GM18861 (cell line): ENCODE data around the gene F5.
"Not testable (repeated sequence)": the region's sequence is repeated elsewhere in the genome, so short reads cannot be mapped to it uniquely, and the experiment has no call there.

Experiments used
- ATAC-seq: cut with Tn5 transposase; IDR thresholded peaks from one replicate; pipeline ENCODE4 v1.9.1; 2021; ENCODE audit not compliant: unreplicated experiment

F5 gene

GRCh38 chr1:169546087-169546995 lies 39.9 kb downstream of the F5 start:
- ATAC-seq: no peak

- no peak for ATAC-seq
Measured at GRCh38 chr1:169545472-169545871, 40.8 kb downstream of the F5 start.

GRCh38 chr1:169538998-169539871 lies 47.0 kb downstream of the F5 start:
- ATAC-seq: no peak

GRCh38 chr1:169534653-169535052 lies 51.6 kb downstream of the F5 start:
- ATAC-seq: no peak

GRCh38 chr1:169533528-169534190 lies 52.6 kb downstream of the F5 start:
- not testable (repeated sequence) for ATAC-seq

GRCh38 chr1:169530448-169530847 lies 55.8 kb downstream of the F5 start:
- no peak for ATAC-seq

GRCh38 chr1:169529068-169529642 lies 57.1 kb downstream of the F5 start:
- ATAC-seq: no peak

GRCh38 chr1:169528215-169529067 lies 57.8 kb downstream of the F5 start:
- no peak for ATAC-seq

- no peak for ATAC-seq
Measured at GRCh38 chr1:169527451-169528214, 58.6 kb downstream of the F5 start.

- ATAC-seq: no peak
Measured at GRCh38 chr1:169527001-169527400, 59.3 kb downstream of the F5 start.

GRCh38 chr1:169526120-169526832 lies 60.0 kb downstream of the F5 start:
- no peak for ATAC-seq

- no peak for ATAC-seq
Measured at GRCh38 chr1:169525391-169525790, 60.9 kb downstream of the F5 start.

- no peak for ATAC-seq
Measured at GRCh38 chr1:169523904-169524303, 62.4 kb downstream of the F5 start.

- no peak for ATAC-seq
Measured at GRCh38 chr1:169521226-169521625, 65.1 kb downstream of the F5 start.

- ATAC-seq: no peak
Measured at GRCh38 chr1:169517558-169518186, 68.6 kb downstream of the F5 start.

- no peak for ATAC-seq
Measured at GRCh38 chr1:169515641-169516040, 70.6 kb downstream of the F5 start.

- ATAC-seq: no peak
Measured at GRCh38 chr1:169514566-169515270, 71.6 kb downstream of the F5 start.

GRCh38 chr1:169513208-169513607 lies 73.1 kb downstream of the F5 start:
- ATAC-seq: no peak
